H9 (cell line): ENCODE measurements around the gene ACTN1. TPM values are rescaled to one million over a fixed set of nuclear protein-coding genes. Genes with fewer than 3 reads are reported as not detected.

Experiments
- DNase-seq: peaks from one replicate; pipeline ENCODE4 v3.0.0-alpha.2; 2017
- H2AFZ ChIP-seq: one replicate; pipeline ENCODE4 v1.6.1; 2013; ENCODE audit warnings: mild to moderate bottlenecking, low read length, control low read depth, moderate library complexity
- H2AK5ac ChIP-seq: 2 replicates; pipeline ENCODE4 v1.6.1; 2013; ENCODE audit warnings: low read length, control low read depth, mixed read lengths; ENCODE audit not compliant: insufficient read length
- H2BK120ac ChIP-seq: one replicate; pipeline ENCODE4 v1.6.1; 2013; ENCODE audit warnings: low read depth, mild to moderate bottlenecking, low read length, control low read depth, inconsistent platforms; ENCODE audit not compliant: poor library complexity, severe bottlenecking
- H2BK12ac ChIP-seq: 2 replicates; pipeline ENCODE4 v1.6.1; 2013; ENCODE audit warnings: low read length, control low read depth, mixed read lengths, low read depth; ENCODE audit not compliant: insufficient read length
- H2BK15ac ChIP-seq: 2 replicates; pipeline ENCODE4 v1.6.1; 2013; ENCODE audit warnings: low read depth, low read length, control low read depth
- H2BK20ac ChIP-seq: one replicate; pipeline ENCODE4 v1.6.1; 2013; ENCODE audit warnings: low read depth, mild to moderate bottlenecking, low read length, control low read depth, inconsistent platforms; ENCODE audit not compliant: poor library complexity, severe bottlenecking
- H2BK5ac ChIP-seq: 2 replicates; pipeline ENCODE4 v1.6.1; 2013; ENCODE audit warnings: low read length, control low read depth, mixed read lengths; ENCODE audit not compliant: insufficient read length
- H3K14ac ChIP-seq: 2 replicates; pipeline ENCODE4 v1.6.1; 2013; ENCODE audit warnings: low read length, control low read depth; ENCODE audit not compliant: insufficient read depth
- H3K18ac ChIP-seq: 2 replicates; pipeline ENCODE4 v1.6.1; 2013; ENCODE audit warnings: low read depth, mild to moderate bottlenecking, mixed read lengths, low read length, control low read depth; ENCODE audit not compliant: insufficient read length
- H3K23ac ChIP-seq: 2 replicates; pipeline ENCODE4 v1.6.1; 2013; ENCODE audit warnings: low read length, control low read depth, mixed read lengths, low read depth; ENCODE audit not compliant: insufficient read length
- H3K23me2 ChIP-seq: 2 replicates; pipeline ENCODE4 v1.6.1; 2013; ENCODE audit warnings: low read depth, mild to moderate bottlenecking, mixed read lengths, low read length, control low read depth; ENCODE audit not compliant: insufficient read length, poor library complexity, severe bottlenecking
- H3K27ac ChIP-seq: 2 replicates; pipeline ENCODE4 v1.5.1; 2013; ENCODE audit warnings: low read length, control low read depth, mixed read lengths, low read depth; ENCODE audit not compliant: insufficient read length
- H3K27me3 ChIP-seq: 2 replicates; pipeline ENCODE4 v1.6.1; 2013; ENCODE audit warnings: low read length, control low read depth, inconsistent platforms; ENCODE audit not compliant: insufficient read depth
- H3K4ac ChIP-seq: 2 replicates; pipeline ENCODE4 v1.6.1; 2013; ENCODE audit warnings: low read depth, mild to moderate bottlenecking, control low read depth, inconsistent platforms, low read length, moderate library complexity
- H3K4me1 ChIP-seq: 2 replicates; pipeline ENCODE4 v1.6.1; 2013; ENCODE audit warnings: low read length, control low read depth, inconsistent platforms; ENCODE audit not compliant: insufficient read depth
- H3K4me2 ChIP-seq: 2 replicates; pipeline ENCODE4 v1.6.1; 2013; ENCODE audit warnings: low read length, control low read depth, mixed read lengths; ENCODE audit not compliant: insufficient read length, insufficient read depth
- H3K56ac ChIP-seq: 2 replicates; pipeline ENCODE4 v1.6.1; 2013; ENCODE audit warnings: low read depth, mild to moderate bottlenecking, mixed read lengths, low read length, control low read depth; ENCODE audit not compliant: insufficient read length
- H3K79me1 ChIP-seq: 2 replicates; pipeline ENCODE4 v1.6.1; 2013; ENCODE audit warnings: low read depth, mild to moderate bottlenecking, moderate library complexity, low read length, control low read depth, inconsistent platforms; ENCODE audit not compliant: insufficient read depth, poor library complexity, severe bottlenecking
- H3K79me2 ChIP-seq: 2 replicates; pipeline ENCODE4 v1.6.1; 2013; ENCODE audit warnings: low read length, control low read depth, inconsistent platforms; ENCODE audit not compliant: insufficient read depth
- H3K9ac ChIP-seq: 2 replicates; pipeline ENCODE4 v1.6.1; 2013; ENCODE audit warnings: low read length, control low read depth, mixed read lengths; ENCODE audit not compliant: insufficient read length; ENCODE audit errors: extremely low read depth
- H3K9me3 ChIP-seq: one replicate; pipeline ENCODE4 v1.6.1; 2013; ENCODE audit warnings: low read depth, low read length, inconsistent platforms; ENCODE audit not compliant: control insufficient read depth
- H3T11ph ChIP-seq: one replicate; pipeline ENCODE4 v1.6.1; 2013; ENCODE audit warnings: mild to moderate bottlenecking, low read length, control low read depth, inconsistent platforms
- H4K20me1 ChIP-seq: one replicate; pipeline ENCODE4 v1.6.1; 2013; ENCODE audit not compliant: control insufficient read depth, insufficient read length, insufficient read depth
- H4K5ac ChIP-seq: 2 replicates; pipeline ENCODE4 v1.6.1; 2013; ENCODE audit warnings: low read depth, mild to moderate bottlenecking, mixed read lengths, low read length, control low read depth; ENCODE audit not compliant: insufficient read length
- H4K8ac ChIP-seq: replicated peaks from 2 replicates; pipeline ENCODE4 v1.6.1; 2013; ENCODE audit warnings: low read length, control low read depth, mixed read lengths, low read depth; ENCODE audit not compliant: insufficient read length
- H4K91ac ChIP-seq: 2 replicates; pipeline ENCODE4 v1.6.1; 2013; ENCODE audit warnings: low read depth, mild to moderate bottlenecking, moderate library complexity, mixed read lengths, low read length, control low read depth; ENCODE audit not compliant: insufficient read length
- H3K27ac Mint-ChIP-seq, 3 experiments: 2 replicates in 2 of 3; 3 replicates in 1 of 3; pipeline ENCODE4 v1.8.0; 2020 to 2021; ENCODE audit warnings: mixed read lengths in 3 of 3, mild to moderate bottlenecking in 1 of 3, moderate library complexity in 1 of 3
- H3K27me3 Mint-ChIP-seq: 2 replicates; pipeline ENCODE4 v1.8.0; 2021; ENCODE audit warnings: low read depth, mild to moderate bottlenecking, moderate library complexity, mixed read lengths
- H3K36me3 Mint-ChIP-seq, 3 experiments: 2 replicates in 2 of 3; 3 replicates in 1 of 3; pipeline ENCODE4 v1.8.0; 2020 to 2021; ENCODE audit warnings: low read depth in 3 of 3, mixed read lengths in 3 of 3; ENCODE audit not compliant: insufficient read depth in 1 of 3
- H3K4me1 Mint-ChIP-seq, 2 experiments: 2 replicates each; pipeline ENCODE4 v1.8.0; 2020; ENCODE audit warnings: mixed read lengths in 2 of 2
- H3K4me3 Mint-ChIP-seq, 2 experiments: 2 replicates in 1 of 2; 3 replicates in 1 of 2; pipeline ENCODE4 v1.8.0; 2020 to 2021; ENCODE audit warnings: mild to moderate bottlenecking in 2 of 2, mixed read lengths in 2 of 2, moderate library complexity in 1 of 2
- H3K9me3 Mint-ChIP-seq, 2 experiments: 2 replicates in 1 of 2; 3 replicates in 1 of 2; pipeline ENCODE4 v1.8.0; 2020; ENCODE audit warnings: mild to moderate bottlenecking in 2 of 2, mixed read lengths in 2 of 2, moderate library complexity in 1 of 2
- WGBS: extraction: QIAGEN DNeasy Blood & Tissue Kit; methylation state at CpG from one replicate; pipeline ENCODE4 v1.1.7; 2013; ENCODE audit warnings: missing lambda C conversion rate, low lambda C conversion rate, mixed read lengths; ENCODE audit not compliant: insufficient read length; ENCODE audit errors: extremely low coverage; 5-methylcytosine and 5-hydroxymethylcytosine counted together
- total RNA-seq: library from RNA; stranded (reverse); gene quantifications from 2 replicates; pipeline ENCODE4 v1.2.1, GENCODE V29; 2021
- TF ChIP-seq, protein P1 (sequence below): fragments of 200-600 bp; sonication (generic); conservative IDR thresholded peaks from 3 replicates; pipeline ENCODE4 v1.8.0; 2021; ENCODE audit warnings: antibody characterized with exemption, mild to moderate bottlenecking

Gene ACTN1
- total RNA-seq, 1 experiment from 2014 or later = 219 TPM

DNA sequence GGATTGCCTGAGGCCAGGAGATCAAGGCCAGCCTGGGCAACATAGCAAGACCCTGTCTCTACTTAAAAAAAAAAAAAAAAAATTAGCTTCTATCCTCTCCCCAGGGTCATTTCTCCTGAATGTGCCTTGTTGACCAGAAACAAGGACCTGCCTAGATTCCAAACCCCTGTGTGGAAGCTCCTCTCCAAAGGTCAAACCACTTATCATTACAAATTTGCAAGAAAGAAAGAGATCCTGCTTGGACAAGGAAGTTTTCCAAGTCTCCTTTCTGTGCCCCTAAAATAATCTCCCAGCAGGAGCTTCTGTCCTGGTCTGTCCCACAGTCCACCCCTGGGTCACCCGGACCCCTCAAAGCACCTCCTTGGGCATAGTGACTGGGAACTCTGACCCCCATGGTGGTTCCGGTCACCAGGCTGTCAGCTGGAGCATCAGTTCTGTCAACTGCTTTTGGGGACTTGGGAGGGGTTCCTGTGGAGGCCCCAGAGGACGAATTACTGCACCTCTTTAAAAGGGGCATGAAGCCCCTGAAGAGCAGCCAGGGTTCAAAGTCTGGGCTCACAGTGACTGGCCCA is 38.4 kb downstream of the ACTN1 start:
- Histone ChIP-seq H2AFZ (no peak overlapping the region), H4K5ac (no peak overlapping the region), H2BK12ac (no peak overlapping the region), H3K79me1 (peaks cover 3% of the 10 kb centered on the region), H3K27ac (no peak overlapping the region), H2AK5ac (no peak overlapping the region), H3K4me2 (no peak overlapping the region), H3K9ac (no peak overlapping the region), H2BK20ac (no peak overlapping the region), H2BK5ac (no peak overlapping the region), H3K56ac (no peak overlapping the region), H3K79me2 (peaks cover 24% of the 10 kb centered on the region; the same call in 1 of the 2 replicates), H3T11ph (no peak overlapping the region), H2BK120ac (no peak overlapping the region), H3K23ac (no peak overlapping the region), H3K23me2 (no peaks in the 10 kb centered on the region), H3K4me1 (peaks cover 16% of the 10 kb centered on the region; the same call in 1 of the 2 replicates), H3K9me3 (no peaks in the 10 kb centered on the region), H4K8ac (no peak overlapping the region), H3K18ac (no peak overlapping the region), H3K14ac (no peak overlapping the region), H2BK15ac (no peak overlapping the region), H3K4ac (no peak overlapping the region), H4K91ac (no peak overlapping the region), H4K20me1 (peaks cover 2% of the 10 kb centered on the region), H3K27me3 (no peaks in the 10 kb centered on the region)
- Mint-ChIP-seq H3K27ac (peak overlapping the region; percentile 53 to 97 (median 85); a peak in 5 of 7 replicates), H3K9me3 (no peaks in the 10 kb centered on the region), H3K27me3 (no peaks in the 10 kb centered on the region; the same call in 1 of the 2 replicates), H3K4me1 (peaks cover 78 to 88% of the 10 kb centered on the region in 2 experiments), H3K36me3 (peaks cover 1 to 13% (median 8%) of the 10 kb centered on the region in 3 experiments; a peak in 6 of 7 replicates), H3K4me3 (no peak overlapping the region)
- TF ChIP-seq, protein P1, sequence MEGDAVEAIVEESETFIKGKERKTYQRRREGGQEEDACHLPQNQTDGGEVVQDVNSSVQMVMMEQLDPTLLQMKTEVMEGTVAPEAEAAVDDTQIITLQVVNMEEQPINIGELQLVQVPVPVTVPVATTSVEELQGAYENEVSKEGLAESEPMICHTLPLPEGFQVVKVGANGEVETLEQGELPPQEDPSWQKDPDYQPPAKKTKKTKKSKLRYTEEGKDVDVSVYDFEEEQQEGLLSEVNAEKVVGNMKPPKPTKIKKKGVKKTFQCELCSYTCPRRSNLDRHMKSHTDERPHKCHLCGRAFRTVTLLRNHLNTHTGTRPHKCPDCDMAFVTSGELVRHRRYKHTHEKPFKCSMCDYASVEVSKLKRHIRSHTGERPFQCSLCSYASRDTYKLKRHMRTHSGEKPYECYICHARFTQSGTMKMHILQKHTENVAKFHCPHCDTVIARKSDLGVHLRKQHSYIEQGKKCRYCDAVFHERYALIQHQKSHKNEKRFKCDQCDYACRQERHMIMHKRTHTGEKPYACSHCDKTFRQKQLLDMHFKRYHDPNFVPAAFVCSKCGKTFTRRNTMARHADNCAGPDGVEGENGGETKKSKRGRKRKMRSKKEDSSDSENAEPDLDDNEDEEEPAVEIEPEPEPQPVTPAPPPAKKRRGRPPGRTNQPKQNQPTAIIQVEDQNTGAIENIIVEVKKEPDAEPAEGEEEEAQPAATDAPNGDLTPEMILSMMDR = no peak
- no CpG with 5 or more reads among the region's 3 CpGs for WGBS
- DNase-seq = no peak
